WTC11 (cell line): ENCODE results near the gene LGALS13. TPM values are rescaled to one million over a fixed set of nuclear protein-coding genes. Genes with fewer than 3 reads are reported as not detected.
A peak's percentile ranks its signal among the peaks of the same experiment; 100 is the strongest.

ENCODE experiments used
- ATAC-seq: fragments of 200-7000 bp; cut with Tn5 transposase; 2 replicates; pipeline ENCODE4 v1.10.0; 2021; ENCODE audit warnings: mild to moderate bottlenecking, moderate library complexity
- CTCF ChIA-PET: fragments of 300-600 bp; sonication (Branson Sonifier 250); formaldehyde crosslinking; loops from one replicate; lab custom pipeline; 2021; ENCODE audit warnings: antibody characterized with exemption; lab: Charles Lee
- POLR2A ChIA-PET: fragments of 350-600 bp; sonication (Branson Sonifier 250); formaldehyde crosslinking; loops from one replicate; lab custom pipeline; 2021; ENCODE audit warnings: antibody characterized with exemption; lab: Charles Lee
- DNase-seq: peaks from one replicate; pipeline ENCODE4 v3.0.0; 2021; ENCODE audit warnings: low spot score
- H3K27ac Mint-ChIP-seq: 2 replicates; pipeline ENCODE4 v1.8.0; 2021; ENCODE audit warnings: mixed read lengths
- H3K27me3 Mint-ChIP-seq: 2 replicates; pipeline ENCODE4 v1.8.0; 2021; ENCODE audit warnings: low read depth, mild to moderate bottlenecking, moderate library complexity, mixed read lengths
- H3K36me3 Mint-ChIP-seq: 2 replicates; pipeline ENCODE4 v1.8.0; 2021; ENCODE audit warnings: mixed read lengths
- H3K4me1 Mint-ChIP-seq: 2 replicates; pipeline ENCODE4 v1.8.0; 2022; ENCODE audit warnings: mixed read lengths
- H3K4me3 Mint-ChIP-seq: 2 replicates; pipeline ENCODE4 v1.8.0; 2021; ENCODE audit warnings: mild to moderate bottlenecking, moderate library complexity, mixed read lengths
- H3K9me3 Mint-ChIP-seq: 2 replicates; pipeline ENCODE4 v1.8.0; 2021; ENCODE audit warnings: mixed read lengths
- FOXK1 ChIP-seq: sonication (generic); formaldehyde crosslinking; IDR thresholded peaks from 2 replicates; pipeline ENCODE4 v1.8.0; 2022; ENCODE audit warnings: mild to moderate bottlenecking, moderate library complexity, missing genetic modification reagents
- KAT7 ChIP-seq: sonication (generic); formaldehyde crosslinking; IDR thresholded peaks from 2 replicates; pipeline ENCODE4 v1.8.1; 2023; ENCODE audit warnings: missing genetic modification reagents, mild to moderate bottlenecking, borderline replicate concordance
- NFYB ChIP-seq: sonication (generic); formaldehyde crosslinking; conservative IDR thresholded peaks from 2 replicates; pipeline ENCODE4 v1.8.0; 2022; ENCODE audit warnings: low read depth, missing genetic modification reagents
- SMAD3 ChIP-seq: sonication (generic); formaldehyde crosslinking; IDR thresholded peaks from 2 replicates; pipeline ENCODE4 v1.8.0; 2022; ENCODE audit warnings: missing genetic modification reagents, mild to moderate bottlenecking, borderline replicate concordance
- TEAD4 ChIP-seq: sonication (generic); formaldehyde crosslinking; IDR thresholded peaks from 2 replicates; pipeline ENCODE4 v1.8.0; 2022; ENCODE audit warnings: mild to moderate bottlenecking, missing genetic modification reagents
- ZNF121 ChIP-seq: sonication (generic); formaldehyde crosslinking; IDR thresholded peaks from 2 replicates; pipeline ENCODE4 v1.8.0; 2023; ENCODE audit warnings: missing genetic modification reagents
- ZNF263 ChIP-seq: sonication (generic); formaldehyde crosslinking; IDR thresholded peaks from 2 replicates; pipeline ENCODE4 v1.8.1; 2022; ENCODE audit warnings: low read depth, mild to moderate bottlenecking, moderate library complexity, missing genetic modification reagents
- ZNF416 ChIP-seq: fragments of 250-450 bp; sonication (Bioruptor Pico); IDR thresholded peaks from 2 replicates; pipeline ENCODE4 v1.9.0; 2021; ENCODE audit warnings: mild to moderate bottlenecking, inconsistent platforms
- total RNA-seq: library from RNA; stranded (reverse); gene quantifications from 3 replicates; pipeline ENCODE4 v1.2.3, GENCODE V29; 2021
- TF ChIP-seq, protein P1 (sequence below): sonication (generic); formaldehyde crosslinking; IDR thresholded peaks from 2 replicates; pipeline ENCODE4 v1.8.0; 2022; ENCODE audit warnings: mild to moderate bottlenecking, missing genetic modification reagents
- TF ChIP-seq, protein P2 (sequence below): fragments of 250-450 bp; sonication (Bioruptor Pico); IDR thresholded peaks from 2 replicates; pipeline ENCODE4 v1.9.0; 2021; ENCODE audit warnings: moderate library complexity, mild to moderate bottlenecking, inconsistent platforms, borderline replicate concordance
- TF ChIP-seq, protein P3 (sequence below): sonication (generic); formaldehyde crosslinking; IDR thresholded peaks from 2 replicates; pipeline ENCODE4 v1.8.1; 2023; ENCODE audit warnings: mild to moderate bottlenecking, missing genetic modification reagents, borderline replicate concordance
- TF ChIP-seq, protein P4 (sequence below): sonication (generic); formaldehyde crosslinking; IDR thresholded peaks from 2 replicates; pipeline ENCODE4 v1.8.1; 2023; ENCODE audit warnings: mild to moderate bottlenecking, missing genetic modification reagents
- TF ChIP-seq, protein P5 (sequence below): sonication (generic); formaldehyde crosslinking; IDR thresholded peaks from 2 replicates; pipeline ENCODE4 v1.8.0; 2022; ENCODE audit warnings: missing genetic modification reagents
- TF ChIP-seq, protein P6 (sequence below): sonication (generic); formaldehyde crosslinking; IDR thresholded peaks from 2 replicates; pipeline ENCODE4 v1.8.1; 2022; ENCODE audit warnings: missing genetic modification reagents, borderline replicate concordance
- TF ChIP-seq, protein P7 (sequence below): sonication (generic); formaldehyde crosslinking; IDR thresholded peaks from 2 replicates; pipeline ENCODE4 v1.8.1; 2023; ENCODE audit warnings: mild to moderate bottlenecking, missing genetic modification reagents, moderate library complexity
- TF ChIP-seq, protein P8 (sequence below): sonication (generic); formaldehyde crosslinking; IDR thresholded peaks from 2 replicates; pipeline ENCODE4 v1.8.1; 2023; ENCODE audit warnings: mild to moderate bottlenecking, moderate library complexity, missing genetic modification reagents

The LGALS13 gene
- total RNA-seq, 1 experiment from 2014 or later, result not detected

DNA sequence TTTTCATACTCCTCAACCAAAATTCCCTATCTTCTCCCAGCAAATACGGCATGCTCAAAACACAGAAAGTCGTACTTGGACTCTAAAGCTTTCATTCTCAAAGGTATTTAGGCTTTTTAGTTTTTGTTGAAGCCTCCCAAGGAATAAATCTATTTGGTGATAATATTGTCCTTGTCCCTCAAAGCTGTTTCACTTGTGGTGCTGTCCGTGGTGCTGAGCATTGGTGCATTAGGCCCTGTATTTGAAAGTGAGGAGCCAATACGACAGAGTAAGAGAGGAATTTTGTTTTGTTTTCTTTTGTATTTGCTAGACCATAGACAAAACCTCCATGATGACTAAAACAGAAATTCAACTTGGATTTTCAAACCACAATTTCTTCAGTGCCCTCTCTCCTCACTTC lies 3.2 kb upstream of the LGALS13 start:
- Mint-ChIP-seq H3K27ac (no peak overlapping the region), H3K27me3 (peaks cover 34% of the 10 kb centered on the region), H3K9me3 (peaks cover 17% of the 10 kb centered on the region), H3K36me3 (no peaks in the 10 kb centered on the region), H3K4me1 (no peaks in the 10 kb centered on the region), H3K4me3 (no peak overlapping the region)
- DNase-seq (peak; percentile 67), ATAC-seq (no peak)
- ChIA-PET CTCF (no interaction called here), POLR2A (no interaction called here)
- TF ChIP-seq, protein P1, sequence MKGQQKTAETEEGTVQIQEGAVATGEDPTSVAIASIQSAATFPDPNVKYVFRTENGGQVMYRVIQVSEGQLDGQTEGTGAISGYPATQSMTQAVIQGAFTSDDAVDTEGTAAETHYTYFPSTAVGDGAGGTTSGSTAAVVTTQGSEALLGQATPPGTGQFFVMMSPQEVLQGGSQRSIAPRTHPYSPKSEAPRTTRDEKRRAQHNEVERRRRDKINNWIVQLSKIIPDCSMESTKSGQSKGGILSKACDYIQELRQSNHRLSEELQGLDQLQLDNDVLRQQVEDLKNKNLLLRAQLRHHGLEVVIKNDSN (CRISPR knock-in tag), result 0 out of 2 replicates have a peak, but pooled peaks have one; percentile 21
- TF ChIP-seq ZNF416 (CRISPR knock-in tag) (no peak), SMAD3 (CRISPR knock-in tag) (no peak; the same call in 1 of the 2 replicates), KAT7 (CRISPR knock-in tag) (no peak), ZNF263 (CRISPR knock-in tag) (no peak), ZNF121 (CRISPR knock-in tag) (no peak), FOXK1 (CRISPR knock-in tag) (no peak)
- TF ChIP-seq, protein P2, sequence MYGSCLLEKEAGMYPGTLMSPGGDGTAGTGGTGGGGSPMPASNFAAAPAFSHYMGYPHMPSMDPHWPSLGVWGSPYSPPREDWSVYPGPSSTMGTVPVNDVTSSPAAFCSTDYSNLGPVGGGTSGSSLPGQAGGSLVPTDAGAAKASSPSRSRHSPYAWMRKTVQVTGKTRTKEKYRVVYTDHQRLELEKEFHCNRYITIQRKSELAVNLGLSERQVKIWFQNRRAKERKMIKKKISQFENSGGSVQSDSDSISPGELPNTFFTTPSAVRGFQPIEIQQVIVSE, result no peak
- TF ChIP-seq, protein P3, sequence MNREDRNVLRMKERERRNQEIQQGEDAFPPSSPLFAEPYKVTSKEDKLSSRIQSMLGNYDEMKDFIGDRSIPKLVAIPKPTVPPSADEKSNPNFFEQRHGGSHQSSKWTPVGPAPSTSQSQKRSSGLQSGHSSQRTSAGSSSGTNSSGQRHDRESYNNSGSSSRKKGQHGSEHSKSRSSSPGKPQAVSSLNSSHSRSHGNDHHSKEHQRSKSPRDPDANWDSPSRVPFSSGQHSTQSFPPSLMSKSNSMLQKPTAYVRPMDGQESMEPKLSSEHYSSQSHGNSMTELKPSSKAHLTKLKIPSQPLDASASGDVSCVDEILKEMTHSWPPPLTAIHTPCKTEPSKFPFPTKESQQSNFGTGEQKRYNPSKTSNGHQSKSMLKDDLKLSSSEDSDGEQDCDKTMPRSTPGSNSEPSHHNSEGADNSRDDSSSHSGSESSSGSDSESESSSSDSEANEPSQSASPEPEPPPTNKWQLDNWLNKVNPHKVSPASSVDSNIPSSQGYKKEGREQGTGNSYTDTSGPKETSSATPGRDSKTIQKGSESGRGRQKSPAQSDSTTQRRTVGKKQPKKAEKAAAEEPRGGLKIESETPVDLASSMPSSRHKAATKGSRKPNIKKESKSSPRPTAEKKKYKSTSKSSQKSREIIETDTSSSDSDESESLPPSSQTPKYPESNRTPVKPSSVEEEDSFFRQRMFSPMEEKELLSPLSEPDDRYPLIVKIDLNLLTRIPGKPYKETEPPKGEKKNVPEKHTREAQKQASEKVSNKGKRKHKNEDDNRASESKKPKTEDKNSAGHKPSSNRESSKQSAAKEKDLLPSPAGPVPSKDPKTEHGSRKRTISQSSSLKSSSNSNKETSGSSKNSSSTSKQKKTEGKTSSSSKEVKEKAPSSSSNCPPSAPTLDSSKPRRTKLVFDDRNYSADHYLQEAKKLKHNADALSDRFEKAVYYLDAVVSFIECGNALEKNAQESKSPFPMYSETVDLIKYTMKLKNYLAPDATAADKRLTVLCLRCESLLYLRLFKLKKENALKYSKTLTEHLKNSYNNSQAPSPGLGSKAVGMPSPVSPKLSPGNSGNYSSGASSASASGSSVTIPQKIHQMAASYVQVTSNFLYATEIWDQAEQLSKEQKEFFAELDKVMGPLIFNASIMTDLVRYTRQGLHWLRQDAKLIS, result no peak

DNA sequence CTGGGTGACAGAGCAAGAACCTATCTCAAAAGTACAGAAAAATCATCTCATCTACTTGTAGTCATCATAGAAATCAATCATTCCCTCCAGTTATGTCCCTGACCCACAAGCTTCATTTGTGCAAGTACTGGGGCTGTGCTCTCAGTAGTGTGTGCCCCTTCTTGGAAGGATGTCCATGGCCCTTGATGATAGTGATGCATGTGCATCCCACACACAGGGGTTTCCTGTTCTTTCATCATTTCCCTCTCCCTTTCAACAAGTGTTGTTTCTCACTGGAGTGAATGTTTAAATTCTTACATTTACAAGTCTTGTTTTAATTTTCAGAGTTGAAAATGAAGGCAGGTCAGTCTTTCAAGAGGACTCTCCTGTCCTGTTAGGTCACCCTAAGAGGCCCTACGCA lies 1.5 kb downstream of the LGALS13 start:
- ChIA-PET POLR2A (no interaction called here), CTCF (no interaction called here)
- Mint-ChIP-seq H3K27me3 (peaks cover 20% of the 10 kb centered on the region), H3K9me3 (peaks cover 17% of the 10 kb centered on the region), H3K4me3 (no peak overlapping the region), H3K4me1 (peaks cover 12% of the 10 kb centered on the region), H3K36me3 (no peaks in the 10 kb centered on the region), H3K27ac (no peak overlapping the region)
- no peak for ATAC-seq
- DNase-seq, result no peak
- TF ChIP-seq, protein P4, sequence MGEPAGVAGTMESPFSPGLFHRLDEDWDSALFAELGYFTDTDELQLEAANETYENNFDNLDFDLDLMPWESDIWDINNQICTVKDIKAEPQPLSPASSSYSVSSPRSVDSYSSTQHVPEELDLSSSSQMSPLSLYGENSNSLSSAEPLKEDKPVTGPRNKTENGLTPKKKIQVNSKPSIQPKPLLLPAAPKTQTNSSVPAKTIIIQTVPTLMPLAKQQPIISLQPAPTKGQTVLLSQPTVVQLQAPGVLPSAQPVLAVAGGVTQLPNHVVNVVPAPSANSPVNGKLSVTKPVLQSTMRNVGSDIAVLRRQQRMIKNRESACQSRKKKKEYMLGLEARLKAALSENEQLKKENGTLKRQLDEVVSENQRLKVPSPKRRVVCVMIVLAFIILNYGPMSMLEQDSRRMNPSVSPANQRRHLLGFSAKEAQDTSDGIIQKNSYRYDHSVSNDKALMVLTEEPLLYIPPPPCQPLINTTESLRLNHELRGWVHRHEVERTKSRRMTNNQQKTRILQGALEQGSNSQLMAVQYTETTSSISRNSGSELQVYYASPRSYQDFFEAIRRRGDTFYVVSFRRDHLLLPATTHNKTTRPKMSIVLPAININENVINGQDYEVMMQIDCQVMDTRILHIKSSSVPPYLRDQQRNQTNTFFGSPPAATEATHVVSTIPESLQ (CRISPR knock-in tag), result no peak
- TF ChIP-seq NFYB, result no peak
- TF ChIP-seq TEAD4 (CRISPR knock-in tag), result no peak
- TF ChIP-seq, protein P5, sequence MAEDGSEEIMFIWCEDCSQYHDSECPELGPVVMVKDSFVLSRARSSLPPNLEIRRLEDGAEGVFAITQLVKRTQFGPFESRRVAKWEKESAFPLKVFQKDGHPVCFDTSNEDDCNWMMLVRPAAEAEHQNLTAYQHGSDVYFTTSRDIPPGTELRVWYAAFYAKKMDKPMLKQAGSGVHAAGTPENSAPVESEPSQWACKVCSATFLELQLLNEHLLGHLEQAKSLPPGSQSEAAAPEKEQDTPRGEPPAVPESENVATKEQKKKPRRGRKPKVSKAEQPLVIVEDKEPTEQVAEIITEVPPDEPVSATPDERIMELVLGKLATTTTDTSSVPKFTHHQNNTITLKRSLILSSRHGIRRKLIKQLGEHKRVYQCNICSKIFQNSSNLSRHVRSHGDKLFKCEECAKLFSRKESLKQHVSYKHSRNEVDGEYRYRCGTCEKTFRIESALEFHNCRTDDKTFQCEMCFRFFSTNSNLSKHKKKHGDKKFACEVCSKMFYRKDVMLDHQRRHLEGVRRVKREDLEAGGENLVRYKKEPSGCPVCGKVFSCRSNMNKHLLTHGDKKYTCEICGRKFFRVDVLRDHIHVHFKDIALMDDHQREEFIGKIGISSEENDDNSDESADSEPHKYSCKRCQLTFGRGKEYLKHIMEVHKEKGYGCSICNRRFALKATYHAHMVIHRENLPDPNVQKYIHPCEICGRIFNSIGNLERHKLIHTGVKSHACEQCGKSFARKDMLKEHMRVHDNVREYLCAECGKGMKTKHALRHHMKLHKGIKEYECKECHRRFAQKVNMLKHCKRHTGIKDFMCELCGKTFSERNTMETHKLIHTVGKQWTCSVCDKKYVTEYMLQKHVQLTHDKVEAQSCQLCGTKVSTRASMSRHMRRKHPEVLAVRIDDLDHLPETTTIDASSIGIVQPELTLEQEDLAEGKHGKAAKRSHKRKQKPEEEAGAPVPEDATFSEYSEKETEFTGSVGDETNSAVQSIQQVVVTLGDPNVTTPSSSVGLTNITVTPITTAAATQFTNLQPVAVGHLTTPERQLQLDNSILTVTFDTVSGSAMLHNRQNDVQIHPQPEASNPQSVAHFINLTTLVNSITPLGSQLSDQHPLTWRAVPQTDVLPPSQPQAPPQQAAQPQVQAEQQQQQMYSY (CRISPR knock-in tag), result no peak
- TF ChIP-seq, protein P6, sequence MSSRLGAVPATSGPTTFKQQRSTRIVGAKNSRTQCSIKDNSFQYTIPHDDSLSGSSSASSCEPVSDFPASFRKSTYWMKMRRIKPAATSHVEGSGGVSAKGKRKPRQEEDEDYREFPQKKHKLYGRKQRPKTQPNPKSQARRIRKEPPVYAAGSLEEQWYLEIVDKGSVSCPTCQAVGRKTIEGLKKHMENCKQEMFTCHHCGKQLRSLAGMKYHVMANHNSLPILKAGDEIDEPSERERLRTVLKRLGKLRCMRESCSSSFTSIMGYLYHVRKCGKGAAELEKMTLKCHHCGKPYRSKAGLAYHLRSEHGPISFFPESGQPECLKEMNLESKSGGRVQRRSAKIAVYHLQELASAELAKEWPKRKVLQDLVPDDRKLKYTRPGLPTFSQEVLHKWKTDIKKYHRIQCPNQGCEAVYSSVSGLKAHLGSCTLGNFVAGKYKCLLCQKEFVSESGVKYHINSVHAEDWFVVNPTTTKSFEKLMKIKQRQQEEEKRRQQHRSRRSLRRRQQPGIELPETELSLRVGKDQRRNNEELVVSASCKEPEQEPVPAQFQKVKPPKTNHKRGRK (CRISPR knock-in tag), result no peak
- TF ChIP-seq ZNF121 (CRISPR knock-in tag), result no peak
- TF ChIP-seq FOXK1 (CRISPR knock-in tag), result no peak
- TF ChIP-seq, protein P7, sequence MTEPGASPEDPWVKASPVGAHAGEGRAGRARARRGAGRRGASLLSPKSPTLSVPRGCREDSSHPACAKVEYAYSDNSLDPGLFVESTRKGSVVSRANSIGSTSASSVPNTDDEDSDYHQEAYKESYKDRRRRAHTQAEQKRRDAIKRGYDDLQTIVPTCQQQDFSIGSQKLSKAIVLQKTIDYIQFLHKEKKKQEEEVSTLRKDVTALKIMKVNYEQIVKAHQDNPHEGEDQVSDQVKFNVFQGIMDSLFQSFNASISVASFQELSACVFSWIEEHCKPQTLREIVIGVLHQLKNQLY (CRISPR knock-in tag), result no peak
- TF ChIP-seq, protein P8, sequence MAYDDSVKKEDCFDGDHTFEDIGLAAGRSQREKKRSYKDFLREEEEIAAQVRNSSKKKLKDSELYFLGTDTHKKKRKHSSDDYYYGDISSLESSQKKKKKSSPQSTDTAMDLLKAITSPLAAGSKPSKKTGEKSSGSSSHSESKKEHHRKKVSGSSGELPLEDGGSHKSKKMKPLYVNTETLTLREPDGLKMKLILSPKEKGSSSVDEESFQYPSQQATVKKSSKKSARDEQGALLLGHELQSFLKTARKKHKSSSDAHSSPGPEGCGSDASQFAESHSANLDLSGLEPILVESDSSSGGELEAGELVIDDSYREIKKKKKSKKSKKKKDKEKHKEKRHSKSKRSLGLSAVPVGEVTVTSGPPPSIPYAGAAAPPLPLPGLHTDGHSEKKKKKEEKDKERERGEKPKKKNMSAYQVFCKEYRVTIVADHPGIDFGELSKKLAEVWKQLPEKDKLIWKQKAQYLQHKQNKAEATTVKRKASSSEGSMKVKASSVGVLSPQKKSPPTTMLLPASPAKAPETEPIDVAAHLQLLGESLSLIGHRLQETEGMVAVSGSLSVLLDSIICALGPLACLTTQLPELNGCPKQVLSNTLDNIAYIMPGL (CRISPR knock-in tag), result no peak
